Subcutaneous adipose tissue (tissue), 4 donors: ENCODE measurements around the gene ACSM3. TPM values are rescaled to one million over a fixed set of nuclear protein-coding genes. Genes with fewer than 3 reads are reported as not detected.

Experiments used
- total RNA-seq, 4 donors: library from RNA; depleted of rRNA; stranded (reverse); fragments of >200 nt; gene quantifications; one replicate each; pipeline ENCODE4 v1.1.0, GENCODE V29; 2016
- TF ChIP-seq, protein P1 (sequence below): fragments of 450-650 bp; IDR thresholded peaks from one replicate; pipeline ENCODE4 v1.5.1; 2016; ENCODE audit warnings: low read depth, mild to moderate bottlenecking, control low read depth, antibody characterized with exemption, moderate library complexity

Gene ACSM3
- total RNA-seq, 4 donors from 2014 or later: 0.66 to 4.4 (median 1.6) TPM

DNA sequence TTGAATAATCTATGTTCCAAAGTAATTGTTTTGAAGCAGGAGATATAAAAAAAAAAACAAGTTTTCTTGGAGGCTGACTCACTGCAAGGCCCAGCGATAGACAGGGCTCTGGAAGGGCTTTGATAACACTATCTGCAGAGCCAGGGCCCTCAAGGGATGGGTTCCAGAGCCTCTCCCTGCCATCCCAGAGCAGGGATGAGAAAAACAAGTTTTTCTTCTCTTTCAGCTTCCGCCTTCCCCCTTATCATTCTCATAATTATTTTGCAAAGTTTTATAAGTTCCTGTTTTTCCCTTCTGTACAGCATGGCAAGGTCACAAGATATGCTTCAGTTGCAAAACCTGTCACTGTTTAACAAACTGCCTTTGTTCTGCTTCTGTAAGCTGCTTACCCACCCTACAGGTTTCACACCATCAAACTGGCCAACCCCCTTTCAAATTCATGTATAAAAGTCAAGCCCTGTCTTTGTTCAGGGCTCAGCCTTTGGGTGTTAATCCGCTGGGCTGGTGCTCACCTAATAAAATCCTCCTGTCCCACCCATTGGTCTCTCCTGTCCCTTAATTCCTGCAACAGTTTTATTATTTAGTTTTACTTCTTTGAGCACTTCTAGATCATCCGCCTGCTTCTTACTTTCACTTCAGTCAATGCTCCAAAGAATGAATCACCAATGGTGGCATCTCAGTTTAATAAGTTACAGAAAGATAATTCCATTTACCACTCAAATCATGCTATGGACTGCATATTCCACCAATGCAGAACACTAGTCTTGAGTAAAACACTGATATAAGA, 16.6 kb upstream of the ACSM3 start:
- TF ChIP-seq, protein P1, sequence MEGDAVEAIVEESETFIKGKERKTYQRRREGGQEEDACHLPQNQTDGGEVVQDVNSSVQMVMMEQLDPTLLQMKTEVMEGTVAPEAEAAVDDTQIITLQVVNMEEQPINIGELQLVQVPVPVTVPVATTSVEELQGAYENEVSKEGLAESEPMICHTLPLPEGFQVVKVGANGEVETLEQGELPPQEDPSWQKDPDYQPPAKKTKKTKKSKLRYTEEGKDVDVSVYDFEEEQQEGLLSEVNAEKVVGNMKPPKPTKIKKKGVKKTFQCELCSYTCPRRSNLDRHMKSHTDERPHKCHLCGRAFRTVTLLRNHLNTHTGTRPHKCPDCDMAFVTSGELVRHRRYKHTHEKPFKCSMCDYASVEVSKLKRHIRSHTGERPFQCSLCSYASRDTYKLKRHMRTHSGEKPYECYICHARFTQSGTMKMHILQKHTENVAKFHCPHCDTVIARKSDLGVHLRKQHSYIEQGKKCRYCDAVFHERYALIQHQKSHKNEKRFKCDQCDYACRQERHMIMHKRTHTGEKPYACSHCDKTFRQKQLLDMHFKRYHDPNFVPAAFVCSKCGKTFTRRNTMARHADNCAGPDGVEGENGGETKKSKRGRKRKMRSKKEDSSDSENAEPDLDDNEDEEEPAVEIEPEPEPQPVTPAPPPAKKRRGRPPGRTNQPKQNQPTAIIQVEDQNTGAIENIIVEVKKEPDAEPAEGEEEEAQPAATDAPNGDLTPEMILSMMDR: no peak

DNA sequence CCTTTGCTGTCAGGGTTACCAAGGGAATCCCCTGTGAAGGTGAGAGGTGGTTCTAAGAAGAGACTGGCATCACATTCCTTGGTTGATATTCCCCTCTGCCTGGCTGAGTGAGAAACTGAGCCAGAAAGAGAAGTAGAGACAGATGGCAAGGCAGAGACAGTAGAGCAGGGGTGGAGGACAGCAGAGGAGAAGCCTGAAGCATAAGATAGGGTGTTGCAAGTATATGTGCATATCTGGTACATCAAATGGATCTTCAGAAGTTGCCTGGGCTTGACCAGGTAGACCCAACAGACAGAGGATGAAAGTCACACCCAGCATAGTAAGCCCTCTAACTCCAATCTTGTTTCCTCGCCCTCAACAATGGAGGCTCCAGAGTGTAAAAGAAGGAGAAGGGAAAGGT, 14.3 kb upstream of the ACSM3 start:
- TF ChIP-seq, protein P1: no peak

DNA sequence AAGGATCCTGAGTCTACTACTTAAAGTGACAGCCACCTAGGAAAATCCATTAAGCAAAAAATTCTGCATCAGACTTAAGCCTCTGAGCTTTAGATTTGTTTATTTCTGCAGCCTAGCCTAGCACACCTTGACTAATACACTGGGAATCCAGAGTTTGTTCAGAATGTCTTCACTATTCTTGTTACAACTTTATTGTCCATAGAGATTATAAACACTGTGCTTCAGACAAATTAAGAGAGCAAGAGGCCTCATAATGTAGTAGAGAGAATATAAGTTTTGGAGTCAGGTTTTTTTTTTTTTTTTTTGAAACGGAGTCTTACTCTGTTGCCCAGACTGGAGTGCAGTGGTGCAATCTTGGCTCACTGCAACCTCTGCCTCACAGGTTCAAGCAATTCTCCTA, 13.3 kb upstream of the ACSM3 start:
- TF ChIP-seq, protein P1: no peak

DNA sequence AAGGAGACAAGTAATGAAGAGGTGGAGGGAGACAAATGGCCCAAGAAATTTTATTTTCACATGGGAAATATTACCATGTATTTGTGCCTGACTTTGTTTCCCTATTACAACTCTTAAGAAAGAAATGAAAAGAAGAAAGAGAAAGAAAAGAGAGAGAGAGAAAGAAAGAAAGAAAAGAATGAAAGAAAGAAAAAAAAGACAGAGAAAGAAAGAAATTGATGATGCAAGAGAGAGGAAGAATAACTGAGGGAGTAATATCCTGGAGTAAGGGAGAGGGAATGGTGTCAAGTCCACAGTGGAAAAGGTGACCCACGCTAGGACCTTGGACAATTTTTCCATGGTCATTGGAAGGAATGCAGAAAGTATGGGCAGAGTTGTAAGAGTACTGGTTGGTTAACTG, 10.1 kb upstream of the ACSM3 start:
- TF ChIP-seq, protein P1: no peak

DNA sequence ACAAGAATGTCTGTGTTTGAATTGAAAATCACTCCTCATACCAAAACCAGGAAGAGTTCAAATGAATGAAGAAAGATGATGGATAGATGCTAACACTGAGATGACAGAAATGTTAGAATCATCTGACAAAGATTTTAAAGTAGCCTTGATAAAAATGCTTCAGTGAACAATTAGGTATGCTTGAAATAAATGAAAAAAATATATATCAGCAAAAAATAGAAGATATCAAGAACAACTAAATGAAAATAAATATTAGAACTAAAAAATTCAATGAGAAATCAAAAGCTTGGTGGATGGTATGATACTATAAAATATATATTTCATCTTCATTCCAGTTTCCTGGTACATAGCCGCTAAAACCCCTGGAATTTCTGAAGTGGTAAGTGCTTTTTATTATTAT, 8.6 kb upstream of the ACSM3 start:
- TF ChIP-seq, protein P1: no peak

DNA sequence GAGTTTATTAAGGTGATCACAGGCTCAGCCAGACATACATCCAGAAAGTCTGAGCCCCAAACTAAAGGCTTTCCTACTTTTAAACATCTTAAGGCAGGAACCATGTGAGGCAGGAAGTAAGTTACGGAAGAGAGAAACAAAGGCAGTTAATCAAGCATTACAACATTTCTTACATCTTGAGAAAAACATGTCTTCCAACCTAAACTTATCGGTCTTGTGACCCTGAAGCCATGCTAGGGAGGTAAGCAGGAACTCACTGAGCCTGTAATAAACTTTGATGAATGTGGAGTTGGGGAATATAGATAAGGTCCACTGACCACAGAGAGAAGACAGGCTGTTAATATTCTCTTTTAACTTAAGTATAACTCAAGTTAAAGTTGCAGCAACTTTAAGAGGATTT, 3.5 kb upstream of the ACSM3 start:
- TF ChIP-seq, protein P1: no peak

DNA sequence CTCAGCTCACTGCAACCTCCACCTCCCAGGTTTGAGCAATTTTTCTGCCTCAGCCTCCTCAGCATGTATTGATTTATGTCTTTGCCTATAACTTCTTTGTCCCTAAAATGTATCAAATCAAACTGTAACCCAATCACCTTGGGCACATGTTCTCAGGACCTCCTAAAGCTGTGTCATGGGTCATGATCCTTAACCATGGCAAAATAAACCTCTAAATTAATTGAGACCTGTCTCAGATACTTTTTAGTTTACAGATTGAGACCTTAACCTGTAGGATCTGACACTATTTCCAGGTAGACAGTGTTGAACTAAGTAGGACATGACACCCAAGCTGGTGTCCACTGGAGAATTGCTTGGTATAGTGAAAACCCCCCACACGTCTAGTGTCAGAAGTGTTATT, 2.6 kb upstream of the ACSM3 start:
- TF ChIP-seq, protein P1: no peak
